Mesenteric fat pad (tissue), 1 donor: ENCODE results near the gene ATM. TPM values are rescaled to one million over a fixed set of nuclear protein-coding genes. Genes with fewer than 3 reads are reported as not detected.
"Not testable (repeated sequence)": the region's sequence is repeated elsewhere in the genome, so short reads cannot be mapped to it uniquely, and the experiment has no call there.

Source experiments
- DNase-seq: peaks from one replicate; pipeline ENCODE4 v3.0.0-alpha.2; 2020; ENCODE audit warnings: low spot score
- total RNA-seq: library from RNA; stranded (reverse); fragmentation: NEBNext Ultra II Directional; extraction: Animal tissue kit (Norgen Biotek cat#: 25700); gene quantifications from one replicate; pipeline ENCODE4 v1.2.1, GENCODE V29; 2021
- donor health status: DM: yes; HTN: yes; CAD: no.

ATM gene
- total RNA-seq, 1 donor from 2014 or later: 54.5 TPM

DNA sequence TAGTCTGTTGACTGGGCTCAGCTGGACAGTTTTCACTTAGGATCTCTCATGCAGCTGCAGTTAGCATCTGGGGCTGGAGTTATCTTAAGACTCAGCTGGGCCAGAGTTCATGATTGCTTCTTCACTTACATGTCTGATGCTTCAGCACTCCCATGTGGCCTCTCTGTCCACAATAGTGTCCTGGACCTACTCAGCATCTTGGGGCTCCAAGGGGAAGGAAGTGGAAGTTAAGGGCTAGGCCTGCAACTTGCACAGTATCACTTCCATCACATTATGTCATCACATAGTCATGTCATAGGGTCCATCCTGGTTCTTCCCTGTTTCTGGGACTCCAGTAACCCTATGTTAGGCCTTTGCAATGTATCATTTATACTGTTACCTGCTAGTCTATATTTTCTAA, 128.6 kb downstream of the ATM start:
- DNase-seq: no peak

DNA sequence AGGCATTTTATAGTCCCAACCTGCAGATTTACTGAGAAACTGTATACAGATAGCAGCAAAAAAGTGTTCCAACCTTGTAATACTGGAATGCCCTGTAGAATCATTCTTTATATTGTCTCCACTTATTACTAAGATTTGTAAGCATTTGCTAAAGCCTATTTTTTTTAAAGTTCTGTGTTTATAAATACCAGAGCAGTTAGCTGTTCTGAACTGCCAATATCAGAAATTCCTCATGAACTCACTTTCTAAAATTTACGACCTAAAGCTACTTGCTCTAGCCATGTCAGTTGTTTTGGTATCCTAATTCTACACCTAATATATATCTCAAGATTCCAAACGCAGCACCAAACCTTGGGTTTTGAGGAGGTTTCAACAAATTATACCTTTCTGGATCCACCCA, 141.3 kb downstream of the ATM start:
- no peak for DNase-seq

DNA sequence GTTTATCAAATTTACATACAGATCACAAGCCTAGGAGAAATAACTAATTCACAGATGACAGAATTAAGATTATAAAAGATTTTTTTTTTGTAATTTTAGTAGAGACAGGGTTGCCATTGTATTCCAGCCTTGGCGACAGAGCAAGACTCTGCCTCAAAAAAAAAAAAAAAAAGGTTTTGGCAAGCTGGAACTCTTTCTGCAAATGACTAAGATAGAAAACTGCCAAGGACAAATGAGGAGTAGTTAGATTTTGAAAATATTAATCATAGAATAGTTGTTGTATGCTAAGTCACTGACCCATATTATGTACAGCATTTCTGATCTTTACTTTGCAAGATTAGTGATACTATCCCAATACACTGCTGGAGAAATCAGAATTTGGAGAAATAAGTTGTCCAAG, 145.3 kb downstream of the ATM start:
- no peak for DNase-seq

DNA sequence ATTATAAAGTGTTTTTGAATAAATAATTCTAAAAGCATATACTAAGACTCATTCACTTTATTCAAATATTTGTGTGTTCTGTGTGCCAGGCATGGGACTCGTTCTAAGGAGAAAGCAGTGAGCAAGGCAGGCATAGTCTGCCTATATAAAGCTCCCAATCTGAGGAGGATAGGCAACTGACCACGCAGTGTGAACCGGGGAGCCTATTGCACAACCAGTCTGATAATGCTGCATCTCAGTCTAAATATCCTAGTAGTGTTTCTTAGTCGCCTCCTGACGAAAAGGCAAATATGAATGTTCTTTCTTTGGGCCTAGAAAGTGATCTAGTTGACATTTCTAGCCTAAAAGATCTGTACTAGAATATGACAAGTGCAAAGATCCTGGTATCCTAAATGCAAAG, 146.2 kb downstream of the ATM start:
- no peak for DNase-seq

DNA sequence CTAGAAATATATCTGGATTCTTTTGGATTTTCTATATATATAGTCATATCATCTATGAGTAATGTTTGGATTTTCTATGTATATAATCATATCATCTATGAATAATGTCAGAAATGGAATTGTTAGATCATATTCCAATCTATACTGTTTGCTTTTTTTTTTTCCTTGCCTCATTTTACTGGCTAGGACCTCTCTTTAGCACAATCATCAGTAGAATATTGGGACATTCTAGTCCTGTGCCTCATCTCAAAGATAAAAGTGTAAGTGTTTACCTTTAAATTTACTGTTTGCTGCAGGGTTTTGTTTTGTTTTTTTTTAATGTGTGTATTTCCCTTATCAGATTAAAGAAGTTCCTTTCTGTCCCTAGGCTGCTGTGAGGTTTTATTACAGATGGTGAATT, 147.4 kb downstream of the ATM start:
- no peak for DNase-seq

DNA sequence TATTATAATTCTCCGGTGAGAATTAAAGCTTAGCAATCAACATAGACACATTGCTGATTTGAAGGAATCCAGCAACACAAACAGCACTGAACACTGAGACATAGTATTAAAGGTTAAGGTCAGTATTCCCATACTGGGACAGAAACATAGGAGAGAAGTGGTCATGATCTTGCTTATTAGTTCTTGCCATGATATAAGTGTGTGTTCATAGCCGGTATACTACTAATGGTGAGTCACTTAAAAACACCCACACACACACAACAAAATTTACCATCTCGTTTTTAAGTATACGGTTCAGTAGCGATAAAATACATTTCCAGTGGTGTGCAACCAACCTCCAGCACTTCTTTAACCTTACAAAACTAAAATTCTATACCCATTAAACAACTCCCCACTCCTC, 148.1 kb downstream of the ATM start:
- DNase-seq: no peak

DNA sequence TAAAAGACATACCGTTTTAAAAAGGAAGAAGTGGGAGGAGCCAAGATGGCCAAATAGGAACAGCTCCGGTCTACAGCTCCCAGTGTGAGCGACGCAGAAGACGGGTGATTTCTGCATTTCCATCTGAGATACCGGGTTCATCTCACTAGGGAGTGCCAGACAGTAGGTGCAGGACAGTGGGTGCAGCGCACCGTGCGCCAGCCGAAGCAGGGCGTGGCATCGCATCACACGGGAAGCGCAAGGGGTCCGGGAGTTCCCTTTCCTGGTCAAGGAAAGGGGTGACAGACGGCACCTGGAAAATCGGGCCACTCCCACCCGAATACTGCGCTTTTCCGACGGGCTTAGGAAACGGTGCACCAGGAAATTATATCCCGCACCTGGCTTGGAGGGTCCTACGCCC, 150.6 kb downstream of the ATM start:
- not testable (repeated sequence) for DNase-seq

DNA sequence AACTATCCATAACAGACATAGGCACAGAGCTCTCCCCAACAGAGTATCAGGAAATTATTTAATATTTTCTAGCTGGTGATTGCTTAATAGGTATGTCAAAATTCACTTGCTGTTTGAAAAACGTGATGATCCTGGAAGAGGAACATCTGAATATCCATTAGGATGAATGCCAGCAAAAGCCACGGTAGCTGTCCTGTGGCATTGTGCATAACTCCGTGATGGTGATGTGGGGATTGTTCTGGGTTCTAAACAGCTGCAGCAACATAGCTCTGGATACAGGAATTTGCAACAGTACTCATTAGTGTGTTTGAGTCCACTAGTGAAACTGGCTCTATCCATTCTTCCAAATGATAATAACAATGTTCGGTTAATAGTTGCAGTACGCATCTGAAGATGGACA, 165.7 kb downstream of the ATM start:
- DNase-seq: no peak

DNA sequence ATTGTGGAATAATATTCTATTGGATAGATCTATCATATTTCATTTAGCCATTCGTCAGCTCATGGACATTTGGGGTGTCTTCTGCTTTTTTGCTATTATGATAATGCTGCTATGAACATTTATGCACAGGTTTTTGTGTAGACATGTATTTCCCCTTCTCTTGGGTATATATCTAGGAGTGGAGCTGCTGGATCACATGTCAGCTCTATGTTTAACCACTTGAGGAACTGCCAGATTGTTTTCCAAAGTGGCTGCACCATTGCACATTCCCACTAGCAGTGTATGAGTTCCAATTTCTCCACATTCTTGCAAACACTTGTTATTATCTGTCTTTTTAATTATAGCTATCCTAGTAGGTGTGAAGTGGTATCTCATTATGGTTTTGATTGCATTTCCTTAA, 169.5 kb downstream of the ATM start:
- no peak for DNase-seq

DNA sequence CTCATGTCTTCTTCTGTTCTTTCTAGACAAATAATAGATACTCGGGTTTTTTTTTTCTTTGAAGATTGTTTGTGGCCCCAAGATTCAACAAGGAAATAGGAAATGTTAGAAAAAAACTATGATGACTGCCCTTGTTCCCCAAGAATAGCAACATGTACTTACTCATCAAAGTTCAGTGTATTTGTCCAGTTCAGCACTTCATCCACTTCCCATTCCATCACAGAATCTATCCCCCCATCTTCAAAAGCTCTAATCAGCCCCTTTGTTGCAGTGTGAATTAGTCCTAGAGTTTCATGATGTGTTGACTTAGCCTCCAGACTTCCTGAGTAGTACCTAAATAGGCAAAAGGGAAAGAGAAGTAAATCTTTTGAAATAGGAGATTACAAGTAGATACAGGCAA, 170.2 kb downstream of the ATM start:
- DNase-seq: no peak

DNA sequence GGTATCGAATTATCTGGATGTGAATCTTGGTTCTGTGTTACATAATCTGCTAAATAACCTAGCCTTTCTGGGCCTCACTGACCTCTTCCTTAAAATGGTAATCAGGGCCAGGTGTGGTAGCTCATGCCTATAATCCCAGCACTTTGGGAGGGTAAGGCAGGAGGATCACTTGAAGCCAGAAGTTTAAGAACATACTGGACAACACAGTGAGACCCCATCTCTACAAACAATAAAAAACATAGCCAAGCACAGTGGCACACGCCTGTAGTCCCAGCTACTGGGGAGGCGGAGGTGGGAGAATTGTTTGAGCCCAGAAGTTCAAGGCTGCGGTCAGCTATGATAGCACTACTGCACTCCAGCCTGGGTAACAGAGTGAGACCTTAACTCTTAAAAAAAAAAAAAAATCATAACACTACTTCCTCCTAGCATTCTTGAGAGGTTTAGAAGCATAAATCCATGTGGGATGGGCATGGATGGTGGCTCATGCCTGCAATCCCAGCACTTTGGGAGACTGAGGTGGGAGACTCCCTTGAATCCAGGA, 171.9 kb downstream of the ATM start:
- DNase-seq: no peak

DNA sequence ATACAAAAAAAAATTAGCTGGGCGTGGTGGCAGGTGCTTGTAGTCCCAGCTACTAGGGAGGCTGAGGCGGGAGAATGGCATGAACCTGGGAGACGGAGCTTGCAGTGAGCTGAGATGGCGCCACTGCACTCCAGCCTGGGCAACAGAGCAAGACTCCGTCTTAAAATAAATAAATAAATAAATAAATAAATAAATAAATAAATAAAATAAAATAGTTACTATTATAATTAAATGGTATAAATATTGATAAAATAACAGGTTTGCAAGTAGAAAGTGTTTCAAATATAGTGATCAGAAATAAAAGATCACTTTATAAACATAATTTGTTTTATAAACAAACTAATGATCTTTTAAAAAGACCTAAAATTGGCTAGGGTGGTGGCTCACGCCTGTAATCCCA, 173.8 kb downstream of the ATM start:
- DNase-seq: not testable (repeated sequence)

DNA sequence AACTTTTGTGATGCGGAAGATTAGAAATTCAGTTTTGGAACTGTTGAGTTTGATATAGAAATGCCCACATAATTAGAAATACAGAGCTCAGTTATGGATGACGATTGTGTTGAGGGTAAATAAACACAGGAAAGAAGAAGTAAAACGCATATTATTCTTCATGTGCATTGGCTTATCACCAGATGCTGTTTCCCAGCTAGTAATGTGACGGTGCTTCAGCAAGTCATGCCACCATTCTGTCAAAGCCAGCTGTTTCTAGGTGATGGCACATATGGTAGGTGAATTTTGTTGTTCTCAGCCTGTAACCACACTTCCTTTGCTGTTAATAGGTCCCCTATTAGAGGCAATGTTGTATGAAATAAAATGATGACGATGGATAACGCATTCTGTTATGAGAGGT, 175.6 kb downstream of the ATM start:
- DNase-seq: no peak

DNA sequence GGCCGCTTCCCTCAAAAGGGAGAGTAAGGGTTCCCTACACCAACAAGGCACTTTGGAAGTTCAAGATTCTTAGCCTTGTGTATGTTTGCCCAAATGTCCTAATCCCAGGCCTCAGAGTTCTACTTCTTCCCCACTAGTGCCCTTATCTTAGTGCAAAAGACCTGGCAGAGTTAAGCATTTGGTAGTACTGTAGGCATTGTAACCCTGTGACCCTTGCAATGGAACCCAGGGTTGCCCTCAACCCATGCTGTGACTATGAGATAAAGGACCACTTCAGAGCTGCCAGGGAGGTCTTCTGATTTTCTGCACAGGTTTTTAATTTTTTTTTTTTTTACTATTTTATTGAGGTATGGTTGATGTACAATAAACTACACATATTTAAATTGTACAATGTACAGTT, 179.4 kb downstream of the ATM start:
- DNase-seq: no peak

DNA sequence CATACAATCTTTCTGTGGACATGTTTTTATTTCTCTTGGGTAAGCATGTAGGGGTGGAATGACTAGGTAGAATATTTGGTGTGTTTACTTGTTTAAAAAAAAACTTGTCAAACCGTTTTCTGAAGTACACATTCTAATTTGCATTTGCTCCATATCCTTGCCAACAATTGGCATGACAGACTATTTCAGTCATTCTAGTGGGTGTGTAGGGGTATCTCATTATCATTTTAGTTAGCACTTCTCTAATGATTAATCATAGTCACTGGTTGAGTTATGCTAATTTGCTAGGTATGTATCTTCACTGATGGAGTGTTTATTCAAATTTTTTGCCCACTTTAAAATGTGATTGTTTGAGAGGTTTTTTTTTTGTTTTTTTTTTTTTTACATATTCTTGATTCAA, 180.2 kb downstream of the ATM start:
- DNase-seq: no peak

DNA sequence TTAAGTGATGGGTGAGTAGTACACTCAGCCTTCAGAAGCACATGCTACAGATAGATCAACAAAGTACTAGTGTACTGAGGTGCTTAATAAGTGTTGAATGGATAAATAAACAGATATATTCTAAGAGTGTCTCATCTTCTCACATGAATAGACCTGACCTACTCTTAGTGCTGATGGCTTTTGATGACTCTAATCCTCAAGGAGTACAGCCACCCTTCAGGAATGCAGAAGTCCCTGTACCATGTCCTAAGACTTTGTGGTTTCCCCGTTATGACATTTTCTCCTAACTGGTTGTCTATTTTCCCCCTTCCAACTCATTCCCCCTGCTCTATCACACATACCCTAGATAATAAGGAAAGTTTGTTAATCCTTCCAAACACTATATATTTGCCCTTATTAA, 182.8 kb downstream of the ATM start:
- DNase-seq: no peak

DNA sequence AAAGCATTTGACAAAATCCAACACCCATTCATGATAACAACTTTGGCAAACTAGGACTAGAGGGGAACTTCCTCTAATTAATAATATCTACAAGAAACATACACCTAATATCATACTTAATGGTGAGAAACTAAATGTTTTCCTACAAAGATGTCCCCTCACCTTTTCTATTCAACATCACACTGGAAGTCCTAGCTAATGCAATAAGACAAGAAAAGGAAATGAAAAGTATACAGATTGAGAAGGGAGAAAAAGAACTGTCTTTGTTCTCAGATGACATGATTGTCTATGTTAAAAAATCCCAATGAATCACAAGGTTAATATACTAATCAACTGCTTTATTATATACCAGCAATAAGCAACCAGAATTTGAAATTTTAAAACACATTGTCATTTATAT, 192.1 kb downstream of the ATM start:
- no peak for DNase-seq

DNA sequence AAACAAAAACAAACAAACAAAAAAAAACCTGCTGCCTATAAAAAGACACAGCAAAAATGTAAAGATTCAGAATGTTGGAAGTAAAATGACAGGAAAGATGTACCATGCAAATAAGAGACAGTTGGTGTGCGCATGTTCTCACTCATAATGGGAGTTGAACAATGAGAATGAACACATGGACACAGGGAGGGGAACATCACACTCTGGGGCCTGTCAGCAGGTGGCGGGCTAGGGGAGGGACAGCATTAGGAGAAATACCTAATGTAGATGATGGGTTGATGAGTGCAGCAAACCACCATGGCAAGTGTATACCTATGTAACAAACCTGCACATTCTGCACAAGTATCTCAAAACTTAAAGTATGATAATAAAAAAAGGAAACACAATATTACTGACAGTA, 194.7 kb downstream of the ATM start:
- DNase-seq: not testable (repeated sequence)

Other genes starting within 250 kb of the ATM start
- gene CUL5, start 214.2 kb upstream of the ATM start, total RNA-seq: 33.3 TPM
- 95.9 TPM for gene ACAT1, start 101.5 kb upstream of the ATM start, total RNA-seq
- 12.1 TPM for gene NPAT, start 429 bp upstream of the ATM start, total RNA-seq
- 0.32 TPM for gene C11orf65, start 244.5 kb downstream of the ATM start, total RNA-seq